ENCODE data around the gene MARCO. TPM values are rescaled to one million over a fixed set of nuclear protein-coding genes. Genes with fewer than 3 reads are reported as not detected.
A peak's percentile ranks its signal among the peaks of the same experiment; 100 is the strongest.

MARCO gene
- polyA plus RNA-seq, 1 of the 3 experiments (the other 2 are of a cell fraction), result not detected

DNA sequence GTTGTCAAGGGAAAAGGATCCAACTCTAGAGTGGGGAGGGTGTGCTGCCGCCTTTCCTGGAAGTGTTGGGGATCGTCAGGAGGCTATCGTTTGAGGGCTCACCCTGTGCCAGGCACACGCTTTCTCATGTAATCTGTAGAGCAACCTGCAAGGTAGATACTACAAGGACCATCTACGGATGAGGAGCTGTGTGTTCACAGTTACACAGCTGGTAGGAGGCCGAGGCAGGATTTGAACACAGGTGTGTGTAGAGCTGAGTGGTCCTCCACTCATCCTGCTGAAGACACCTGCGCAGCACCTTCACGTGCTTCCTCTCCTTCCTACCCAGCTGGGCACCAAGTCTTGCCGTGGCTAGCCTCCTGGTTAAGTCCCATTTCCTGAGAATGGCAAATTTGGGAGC, 68.3 kb downstream of the MARCO start (continued):
- TF ChIP-seq YY1 (IDR thresholded peaks at IDR 0.05; ENCODE audit: low read depth) (no peak), TEAD4 (IDR thresholded peaks at IDR 0.05; ENCODE audit: borderline replicate concordance, insufficient read depth) (no peak)
- TF ChIP-seq, protein P1, sequence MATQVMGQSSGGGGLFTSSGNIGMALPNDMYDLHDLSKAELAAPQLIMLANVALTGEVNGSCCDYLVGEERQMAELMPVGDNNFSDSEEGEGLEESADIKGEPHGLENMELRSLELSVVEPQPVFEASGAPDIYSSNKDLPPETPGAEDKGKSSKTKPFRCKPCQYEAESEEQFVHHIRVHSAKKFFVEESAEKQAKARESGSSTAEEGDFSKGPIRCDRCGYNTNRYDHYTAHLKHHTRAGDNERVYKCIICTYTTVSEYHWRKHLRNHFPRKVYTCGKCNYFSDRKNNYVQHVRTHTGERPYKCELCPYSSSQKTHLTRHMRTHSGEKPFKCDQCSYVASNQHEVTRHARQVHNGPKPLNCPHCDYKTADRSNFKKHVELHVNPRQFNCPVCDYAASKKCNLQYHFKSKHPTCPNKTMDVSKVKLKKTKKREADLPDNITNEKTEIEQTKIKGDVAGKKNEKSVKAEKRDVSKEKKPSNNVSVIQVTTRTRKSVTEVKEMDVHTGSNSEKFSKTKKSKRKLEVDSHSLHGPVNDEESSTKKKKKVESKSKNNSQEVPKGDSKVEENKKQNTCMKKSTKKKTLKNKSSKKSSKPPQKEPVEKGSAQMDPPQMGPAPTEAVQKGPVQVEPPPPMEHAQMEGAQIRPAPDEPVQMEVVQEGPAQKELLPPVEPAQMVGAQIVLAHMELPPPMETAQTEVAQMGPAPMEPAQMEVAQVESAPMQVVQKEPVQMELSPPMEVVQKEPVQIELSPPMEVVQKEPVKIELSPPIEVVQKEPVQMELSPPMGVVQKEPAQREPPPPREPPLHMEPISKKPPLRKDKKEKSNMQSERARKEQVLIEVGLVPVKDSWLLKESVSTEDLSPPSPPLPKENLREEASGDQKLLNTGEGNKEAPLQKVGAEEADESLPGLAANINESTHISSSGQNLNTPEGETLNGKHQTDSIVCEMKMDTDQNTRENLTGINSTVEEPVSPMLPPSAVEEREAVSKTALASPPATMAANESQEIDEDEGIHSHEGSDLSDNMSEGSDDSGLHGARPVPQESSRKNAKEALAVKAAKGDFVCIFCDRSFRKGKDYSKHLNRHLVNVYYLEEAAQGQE (IDR thresholded peaks at IDR 0.05; ENCODE audit: low read depth, low read length), result no peak
- TF ChIP-seq, protein P2, sequence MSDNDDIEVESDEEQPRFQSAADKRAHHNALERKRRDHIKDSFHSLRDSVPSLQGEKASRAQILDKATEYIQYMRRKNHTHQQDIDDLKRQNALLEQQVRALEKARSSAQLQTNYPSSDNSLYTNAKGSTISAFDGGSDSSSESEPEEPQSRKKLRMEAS (IDR thresholded peaks at IDR 0.05; ENCODE audit: low read depth), result no peak
- TF ChIP-seq, protein P3, sequence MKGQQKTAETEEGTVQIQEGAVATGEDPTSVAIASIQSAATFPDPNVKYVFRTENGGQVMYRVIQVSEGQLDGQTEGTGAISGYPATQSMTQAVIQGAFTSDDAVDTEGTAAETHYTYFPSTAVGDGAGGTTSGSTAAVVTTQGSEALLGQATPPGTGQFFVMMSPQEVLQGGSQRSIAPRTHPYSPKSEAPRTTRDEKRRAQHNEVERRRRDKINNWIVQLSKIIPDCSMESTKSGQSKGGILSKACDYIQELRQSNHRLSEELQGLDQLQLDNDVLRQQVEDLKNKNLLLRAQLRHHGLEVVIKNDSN (IDR thresholded peaks at IDR 0.05; ENCODE audit: borderline replicate concordance, low read depth), result no peak
- TF ChIP-seq, protein P4, sequence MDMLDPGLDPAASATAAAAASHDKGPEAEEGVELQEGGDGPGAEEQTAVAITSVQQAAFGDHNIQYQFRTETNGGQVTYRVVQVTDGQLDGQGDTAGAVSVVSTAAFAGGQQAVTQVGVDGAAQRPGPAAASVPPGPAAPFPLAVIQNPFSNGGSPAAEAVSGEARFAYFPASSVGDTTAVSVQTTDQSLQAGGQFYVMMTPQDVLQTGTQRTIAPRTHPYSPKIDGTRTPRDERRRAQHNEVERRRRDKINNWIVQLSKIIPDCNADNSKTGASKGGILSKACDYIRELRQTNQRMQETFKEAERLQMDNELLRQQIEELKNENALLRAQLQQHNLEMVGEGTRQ (IDR thresholded peaks at IDR 0.05; ENCODE audit: borderline replicate concordance, low read depth, low read length), result no peak

DNA sequence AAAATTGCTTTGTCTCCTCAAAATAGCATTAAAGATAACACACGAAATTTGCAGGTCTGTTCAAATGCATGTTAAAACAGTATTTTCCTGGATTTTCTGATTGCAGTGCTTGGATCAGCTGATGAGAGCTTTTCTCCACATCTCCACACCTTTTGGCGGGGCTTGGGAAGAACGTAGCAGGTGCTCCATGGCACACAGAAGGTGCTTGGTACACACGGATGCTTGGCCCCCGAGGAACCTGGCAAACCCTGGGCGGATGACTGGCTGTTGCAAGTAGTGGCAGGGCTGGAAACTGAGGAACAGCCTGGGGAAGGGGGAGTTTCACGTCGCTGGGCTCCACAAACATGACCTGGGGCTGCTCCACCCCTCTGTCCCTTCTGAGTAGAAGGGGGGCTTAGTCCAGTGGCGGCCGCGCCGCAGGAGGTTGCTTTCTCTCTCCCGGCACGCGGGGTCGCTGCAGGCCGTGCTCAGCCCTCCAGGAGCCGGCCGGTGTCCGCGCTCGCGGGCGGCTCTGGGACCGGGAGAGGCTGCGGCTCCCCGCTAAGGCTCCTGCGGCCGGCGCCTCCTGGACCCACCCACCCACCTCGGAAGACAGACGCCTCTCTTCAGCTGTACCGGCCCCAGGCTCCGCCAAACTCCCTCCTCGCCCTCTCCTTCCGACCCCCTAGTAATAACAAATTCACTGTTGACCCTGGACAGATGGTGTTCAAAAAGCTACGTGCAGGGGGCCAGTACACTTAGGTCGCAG, 69.3 kb downstream of the MARCO start:
- Histone ChIP-seq H3K27ac (ENCODE audit: low read depth in 2 of 2, low read length in 1 of 2) (no peak overlapping the region), H3K36me3 (replicated peaks in 1 of 2; ENCODE audit: control insufficient read depth in 1 of 2, insufficient read depth in 2 of 2, low read length in 1 of 2) (no peaks in the 10 kb centered on the region), H3K4me2 (no peak overlapping the region), H3F3A (replicated peaks; ENCODE audit: insufficient read depth) (no peaks in the 10 kb centered on the region), H4K20me1 (ENCODE audit: insufficient read depth) (no peaks in the 10 kb centered on the region), H3K9ac (no peak overlapping the region), H3K4me1 (ENCODE audit: control insufficient read depth in 1 of 2, insufficient read depth in 2 of 2, low read depth in 1 of 2, low read length in 1 of 2) (peaks cover 0 to 2% of the 10 kb centered on the region in 2 experiments; a peak in 1 of 4 replicates), H2AFZ (ENCODE audit: low read depth) (no peak overlapping the region), H3K9me3 (no peaks in the 10 kb centered on the region), H3K79me2 (ENCODE audit: insufficient read depth) (no peaks in the 10 kb centered on the region), H3K27me3 (ENCODE audit: insufficient read depth) (peaks cover 22% of the 10 kb centered on the region), H3K4me3 (ENCODE audit: low read depth in 2 of 2, low read length in 1 of 2) (peak overlapping the region in 1 of 2 experiments; percentile 26; a peak in 2 of 4 replicates), H3K9me2 (no peaks in the 10 kb centered on the region)
- TF ChIP-seq SMC3 (IDR thresholded peaks at IDR 0.05; ENCODE audit: low read depth, low read length) (peak; percentile 68), RAD21 (IDR thresholded peaks at IDR 0.05; ENCODE audit: low read length) (peak; percentile 81), NRF1 (IDR thresholded peaks at IDR 0.05; ENCODE audit: low read depth, low read length) (no peak), YY1 (IDR thresholded peaks at IDR 0.05; ENCODE audit: low read depth) (no peak), POLR2AphosphoS5 (IDR thresholded peaks at IDR 0.05; ENCODE audit: low read depth, low read length) (no peak)
- TF ChIP-seq, protein P5, sequence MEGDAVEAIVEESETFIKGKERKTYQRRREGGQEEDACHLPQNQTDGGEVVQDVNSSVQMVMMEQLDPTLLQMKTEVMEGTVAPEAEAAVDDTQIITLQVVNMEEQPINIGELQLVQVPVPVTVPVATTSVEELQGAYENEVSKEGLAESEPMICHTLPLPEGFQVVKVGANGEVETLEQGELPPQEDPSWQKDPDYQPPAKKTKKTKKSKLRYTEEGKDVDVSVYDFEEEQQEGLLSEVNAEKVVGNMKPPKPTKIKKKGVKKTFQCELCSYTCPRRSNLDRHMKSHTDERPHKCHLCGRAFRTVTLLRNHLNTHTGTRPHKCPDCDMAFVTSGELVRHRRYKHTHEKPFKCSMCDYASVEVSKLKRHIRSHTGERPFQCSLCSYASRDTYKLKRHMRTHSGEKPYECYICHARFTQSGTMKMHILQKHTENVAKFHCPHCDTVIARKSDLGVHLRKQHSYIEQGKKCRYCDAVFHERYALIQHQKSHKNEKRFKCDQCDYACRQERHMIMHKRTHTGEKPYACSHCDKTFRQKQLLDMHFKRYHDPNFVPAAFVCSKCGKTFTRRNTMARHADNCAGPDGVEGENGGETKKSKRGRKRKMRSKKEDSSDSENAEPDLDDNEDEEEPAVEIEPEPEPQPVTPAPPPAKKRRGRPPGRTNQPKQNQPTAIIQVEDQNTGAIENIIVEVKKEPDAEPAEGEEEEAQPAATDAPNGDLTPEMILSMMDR (IDR thresholded peaks at IDR 0.05), result peak; percentile 56
- ChIA-PET CTCF (interaction anchor here (0.6 to 4.5 kb wide), 19 partner anchors 14 to 299 kb away, joined by 3 to 65 read pairs (median 4); no protein-coding TSS in a partner anchor), POLR2A (no interaction called here)
- peak; percentile 92 for DNase-seq
- WGBS (ENCODE audit: low lambda C conversion rate), result 4% methylated on average over 15 of the region's 38 CpGs

Data from SK-N-SH (cell line).